ENCODE measurements around the gene FBXL20. TPM values are rescaled to one million over a fixed set of nuclear protein-coding genes. Genes with fewer than 3 reads are reported as not detected.
A peak's percentile ranks its signal among the peaks of the same experiment; 100 is the strongest.

Gene FBXL20
- total RNA-seq, 3 donors from 2014 or later, result 17.0 to 33.1 (median 25.3) TPM

DNA sequence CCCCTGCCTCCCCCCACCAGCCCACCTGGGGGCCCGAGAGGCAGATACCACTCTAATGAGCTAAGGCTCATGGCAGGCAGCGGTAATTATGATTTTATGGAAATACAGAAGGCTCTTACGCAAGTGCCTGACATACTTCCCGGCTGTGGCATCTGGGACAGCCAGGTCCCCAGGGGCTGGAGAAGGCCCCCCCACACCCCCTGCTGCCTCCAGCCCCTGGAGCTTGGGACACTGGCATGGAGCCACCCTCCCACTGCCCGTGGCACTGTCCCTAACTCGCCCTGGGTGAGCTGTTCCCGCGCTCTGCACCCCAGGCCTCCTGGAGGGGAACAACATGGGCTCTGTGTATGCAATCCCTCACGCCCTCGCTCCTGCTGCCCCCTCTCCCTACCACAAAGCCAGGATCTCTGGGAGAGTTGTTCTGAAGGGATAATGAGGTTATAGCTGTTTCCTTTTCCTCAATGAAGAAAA is 170.3 kb downstream of the FBXL20 start:
- Histone ChIP-seq H3K27me3 (peaks cover 0 to 3% of the 10 kb centered on the region in 2 donors), H3K27ac (peak overlapping the region; percentile 85 to 89), H3K36me3 (no peaks in the 10 kb centered on the region), H3K4me1 (peaks cover 9 to 16% of the 10 kb centered on the region in 2 donors), H3K4me3 (peak overlapping the region in 2 of 3 donors; percentile 15 to 32), H3K9me3 (no peaks in the 10 kb centered on the region)
- intact Hi-C loops (cut with DNase I; ENCODE audit: low total_unique reads), result no loop called here
- TF ChIP-seq POLR2AphosphoS5 (IDR thresholded peaks at IDR 0.05), result peak in 2 of 3 donors; percentile 75 to 87
- TF ChIP-seq, protein P1, sequence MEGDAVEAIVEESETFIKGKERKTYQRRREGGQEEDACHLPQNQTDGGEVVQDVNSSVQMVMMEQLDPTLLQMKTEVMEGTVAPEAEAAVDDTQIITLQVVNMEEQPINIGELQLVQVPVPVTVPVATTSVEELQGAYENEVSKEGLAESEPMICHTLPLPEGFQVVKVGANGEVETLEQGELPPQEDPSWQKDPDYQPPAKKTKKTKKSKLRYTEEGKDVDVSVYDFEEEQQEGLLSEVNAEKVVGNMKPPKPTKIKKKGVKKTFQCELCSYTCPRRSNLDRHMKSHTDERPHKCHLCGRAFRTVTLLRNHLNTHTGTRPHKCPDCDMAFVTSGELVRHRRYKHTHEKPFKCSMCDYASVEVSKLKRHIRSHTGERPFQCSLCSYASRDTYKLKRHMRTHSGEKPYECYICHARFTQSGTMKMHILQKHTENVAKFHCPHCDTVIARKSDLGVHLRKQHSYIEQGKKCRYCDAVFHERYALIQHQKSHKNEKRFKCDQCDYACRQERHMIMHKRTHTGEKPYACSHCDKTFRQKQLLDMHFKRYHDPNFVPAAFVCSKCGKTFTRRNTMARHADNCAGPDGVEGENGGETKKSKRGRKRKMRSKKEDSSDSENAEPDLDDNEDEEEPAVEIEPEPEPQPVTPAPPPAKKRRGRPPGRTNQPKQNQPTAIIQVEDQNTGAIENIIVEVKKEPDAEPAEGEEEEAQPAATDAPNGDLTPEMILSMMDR (IDR thresholded peaks at IDR 0.05), result no peak
- peak in 1 of 2 donors; percentile 89 for DNase-seq (ENCODE audit: low spot score in 2 of 2)

- intact Hi-C loops (cut with DNase I; ENCODE audit: low total_unique reads), result no loop called here
- no peak overlapping the region for H3K4me3 ChIP-seq
- H3K9me3 ChIP-seq, result no peaks in the 10 kb centered on the region
- DNase-seq (ENCODE audit: low spot score in 2 of 2), result no peak
- no peak for TF ChIP-seq POLR2A (IDR thresholded peaks at IDR 0.05)
- TF ChIP-seq, protein P1 (IDR thresholded peaks at IDR 0.05), result no peak
- peak overlapping the region; percentile 85 to 89 for H3K27ac ChIP-seq
- H3K27me3 ChIP-seq, result peaks cover 0 to 6% of the 10 kb centered on the region in 2 donors
- no peaks in the 10 kb centered on the region for H3K36me3 ChIP-seq
- peaks cover 12 to 13% of the 10 kb centered on the region in 2 donors for H3K4me1 ChIP-seq
Measured at GRCh38 chr17:39230361-39230760, 171.1 kb downstream of the FBXL20 start.

GRCh38 chr17:39229274-39229913 is 172.0 kb downstream of the FBXL20 start:
- Histone ChIP-seq H3K27me3 (peaks cover 7% of the 10 kb centered on the region in 2 donors), H3K4me3 (peak overlapping the region in 1 of 3 donors; percentile 15), H3K4me1 (peaks cover 12 to 13% of the 10 kb centered on the region in 2 donors), H3K27ac (peak overlapping the region; percentile 29 to 71), H3K9me3 (no peaks in the 10 kb centered on the region), H3K36me3 (no peaks in the 10 kb centered on the region)
- intact Hi-C loops (cut with DNase I; ENCODE audit: low total_unique reads), result loop anchor here (1.0 kb wide), 1 partner anchor 9 kb away; no protein-coding TSS in a partner anchor
- TF ChIP-seq, protein P1 (IDR thresholded peaks at IDR 0.05), result no peak
- TF ChIP-seq POLR2A (IDR thresholded peaks at IDR 0.05) (no peak), POLR2AphosphoS5 (IDR thresholded peaks at IDR 0.05) (no peak)
- no peak for DNase-seq (ENCODE audit: low spot score in 2 of 2)

- no peaks in the 10 kb centered on the region for H3K9me3 ChIP-seq
- no peak overlapping the region for H3K27ac ChIP-seq
- H3K36me3 ChIP-seq, result no peaks in the 10 kb centered on the region
- no peak overlapping the region for H3K4me3 ChIP-seq
- peaks cover 4 to 7% of the 10 kb centered on the region in 2 donors for H3K27me3 ChIP-seq
- no peak for DNase-seq (ENCODE audit: low spot score in 2 of 2)
- peaks cover 12 to 13% of the 10 kb centered on the region in 2 donors for H3K4me1 ChIP-seq
- TF ChIP-seq, protein P1 (IDR thresholded peaks at IDR 0.05), result no peak
- no peak for TF ChIP-seq POLR2A (IDR thresholded peaks at IDR 0.05)
- TF ChIP-seq POLR2AphosphoS5 (IDR thresholded peaks at IDR 0.05), result no peak
- intact Hi-C loops (cut with DNase I; ENCODE audit: low total_unique reads), result no loop called here
Measured at GRCh38 chr17:39227364-39227919, 174.0 kb downstream of the FBXL20 start.

All from breast epithelium (tissue), 4 donors.